ENCODE results near the gene DGLUCY.
A peak's percentile ranks its signal among the peaks of the same experiment; 100 is the strongest.
"Not testable (repeated sequence)": the region's sequence is repeated elsewhere in the genome, so short reads cannot be mapped to it uniquely, and the experiment has no call there.

The DGLUCY gene

DNA sequence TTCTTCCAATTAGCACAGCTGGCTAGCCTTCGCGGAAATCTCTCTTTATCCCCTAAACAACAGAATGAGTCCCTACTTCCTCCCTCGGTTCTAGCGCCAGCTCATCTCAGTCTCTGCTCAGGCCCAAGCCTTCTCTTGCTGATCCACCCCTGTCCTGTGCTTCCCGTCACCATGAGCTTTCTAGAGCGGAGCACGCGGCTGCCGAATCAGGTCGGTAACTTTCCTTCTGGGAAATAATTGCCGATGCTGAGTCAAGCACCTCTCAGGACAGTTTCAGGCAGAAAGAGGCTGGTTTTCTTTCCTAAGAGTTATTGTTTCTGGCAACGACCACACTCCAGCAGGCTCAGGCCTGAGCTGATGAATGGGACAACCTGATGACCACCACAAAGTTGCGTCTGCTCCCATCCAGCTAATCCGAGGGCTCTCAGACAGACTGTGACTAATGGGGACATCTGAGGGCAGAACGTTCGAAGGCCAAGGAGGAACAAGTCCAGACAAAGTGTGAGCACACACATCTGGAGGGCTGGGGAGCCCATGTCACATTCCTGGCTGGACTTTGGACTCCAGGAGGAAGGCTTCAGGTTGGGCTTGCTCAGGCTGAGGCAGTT lies 144.2 kb downstream of the DGLUCY start:
- H3K9me3 ChIP-seq (ENCODE audit: control insufficient read depth, low read length), result peaks cover 6% of the 10 kb centered on the region
- WGBS, 2 experiments (ENCODE audit: insufficient coverage in 2 of 2), result 85 to 89% methylated on average over 16 of the region's 16 CpGs

DNA sequence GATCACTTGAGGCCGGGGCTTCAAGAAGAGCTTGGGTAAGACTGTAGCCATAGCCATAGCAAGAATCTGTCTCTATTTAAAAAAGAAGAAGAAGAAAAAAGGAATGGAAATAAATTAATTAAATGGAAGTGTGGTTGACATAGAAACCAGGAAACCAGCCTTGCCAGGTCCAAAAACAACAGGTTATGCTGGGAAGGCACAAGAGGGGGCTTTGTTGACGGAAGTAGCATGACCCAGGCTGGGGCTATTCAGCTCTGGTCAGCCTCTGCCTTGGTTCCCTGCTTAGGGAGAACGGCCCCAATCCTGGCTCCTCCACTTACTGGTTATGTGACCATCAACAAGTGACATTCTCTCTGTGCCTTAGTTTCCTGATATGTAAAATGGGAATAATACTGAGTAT lies 145.0 kb downstream of the DGLUCY start:
- H3K36me3 ChIP-seq (ENCODE audit: control insufficient read depth, insufficient read depth, low read length), result no peaks in the 10 kb centered on the region
- WGBS, 2 experiments (ENCODE audit: insufficient coverage in 2 of 2), result 100% methylated on average over 2 of the region's 3 CpGs
- H3K9me3 ChIP-seq (ENCODE audit: control insufficient read depth, low read length), result peaks cover 6% of the 10 kb centered on the region
- no peak overlapping the region for H3K27ac ChIP-seq (ENCODE audit: low read depth, low read length, severe bottlenecking)
- H3K4me3 ChIP-seq (ENCODE audit: extremely low read depth, insufficient read depth, low read length, poor library complexity, severe bottlenecking), result no peak overlapping the region
- peaks cover 8% of the 10 kb centered on the region for H3K4me1 ChIP-seq (ENCODE audit: control insufficient read depth, insufficient read depth, low read length, poor library complexity, severe bottlenecking)

More for the DNA sequence above, 144.2 kb downstream of the DGLUCY start:
- Histone ChIP-seq H3K4me3 (ENCODE audit: extremely low read depth, insufficient read depth, low read length, poor library complexity, severe bottlenecking) (no peak overlapping the region), H3K36me3 (ENCODE audit: control insufficient read depth, insufficient read depth, low read length) (no peaks in the 10 kb centered on the region), H3K27ac (ENCODE audit: low read depth, low read length, severe bottlenecking) (peak overlapping the region; percentile 71), H3K4me1 (ENCODE audit: control insufficient read depth, insufficient read depth, low read length, poor library complexity, severe bottlenecking) (peaks cover 8% of the 10 kb centered on the region)

DNA sequence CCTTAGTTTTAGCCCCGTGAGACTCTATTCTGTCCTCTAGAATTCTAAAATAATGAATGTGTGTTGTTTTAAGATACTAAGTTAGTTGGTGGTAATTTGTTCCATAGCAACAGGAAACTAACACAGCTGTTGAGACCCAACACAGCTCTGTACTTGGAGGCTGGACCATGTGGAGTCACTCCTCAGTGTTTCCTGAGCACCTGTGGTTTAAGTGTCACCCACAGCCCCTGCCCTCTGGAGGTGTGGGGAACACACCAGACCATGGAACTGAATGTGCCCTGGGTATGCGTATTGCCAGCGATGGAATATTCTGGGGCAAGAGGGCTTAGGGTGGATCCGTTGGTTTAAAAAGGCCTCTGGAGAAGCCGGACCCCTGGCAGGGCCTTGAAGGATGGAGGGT lies 147.2 kb downstream of the DGLUCY start:
- no peak overlapping the region for H3K27ac ChIP-seq (ENCODE audit: low read depth, low read length, severe bottlenecking)
- H3K36me3 ChIP-seq (ENCODE audit: control insufficient read depth, insufficient read depth, low read length), result no peaks in the 10 kb centered on the region
- no peak overlapping the region for H3K4me3 ChIP-seq (ENCODE audit: extremely low read depth, insufficient read depth, low read length, poor library complexity, severe bottlenecking)
- peaks cover 6% of the 10 kb centered on the region for H3K9me3 ChIP-seq (ENCODE audit: control insufficient read depth, low read length)
- H3K4me1 ChIP-seq (ENCODE audit: control insufficient read depth, insufficient read depth, low read length, poor library complexity, severe bottlenecking), result peaks cover 12% of the 10 kb centered on the region
- 92 to 97% methylated on average over 4 to 5 of the region's 5 CpGs for WGBS, 2 experiments (ENCODE audit: insufficient coverage in 2 of 2)

DNA sequence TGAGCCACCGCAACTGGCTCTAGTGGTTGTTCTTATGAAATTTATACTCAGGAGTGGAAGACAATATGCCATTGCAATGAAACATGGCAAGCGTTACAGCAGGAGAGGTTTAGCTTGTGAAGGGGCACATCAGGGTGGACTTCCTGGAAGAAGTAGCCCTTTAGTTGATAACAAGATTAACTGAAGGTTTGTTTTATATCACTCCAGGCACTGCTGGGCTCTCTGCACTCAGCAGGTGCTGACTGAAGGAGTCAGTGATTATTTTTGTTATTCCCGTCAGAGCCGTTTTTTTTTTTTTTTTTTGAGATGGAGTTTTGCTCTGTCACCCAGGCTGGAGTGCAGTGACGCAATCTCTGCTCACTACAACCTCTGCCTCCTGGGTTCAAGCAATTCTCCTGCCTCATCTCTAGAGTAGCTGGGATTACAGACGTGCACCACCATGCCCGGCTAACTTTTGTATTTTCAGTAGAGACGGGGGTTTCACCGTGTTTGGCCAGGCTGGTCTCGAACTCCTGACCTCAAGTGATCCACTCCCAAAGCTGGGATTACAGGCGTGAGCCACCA lies 148.2 kb downstream of the DGLUCY start:
- no peak overlapping the region for H3K4me3 ChIP-seq (ENCODE audit: extremely low read depth, insufficient read depth, low read length, poor library complexity, severe bottlenecking)
- peaks cover 6% of the 10 kb centered on the region for H3K9me3 ChIP-seq (ENCODE audit: control insufficient read depth, low read length)
- H3K36me3 ChIP-seq (ENCODE audit: control insufficient read depth, insufficient read depth, low read length), result no peaks in the 10 kb centered on the region
- WGBS, 2 experiments (ENCODE audit: insufficient coverage in 2 of 2), result 90 to 91% methylated on average over 9 to 11 of the region's 11 CpGs
- no peak overlapping the region for H3K27ac ChIP-seq (ENCODE audit: low read depth, low read length, severe bottlenecking)
- H3K4me1 ChIP-seq (ENCODE audit: control insufficient read depth, insufficient read depth, low read length, poor library complexity, severe bottlenecking), result peaks cover 12% of the 10 kb centered on the region

DNA sequence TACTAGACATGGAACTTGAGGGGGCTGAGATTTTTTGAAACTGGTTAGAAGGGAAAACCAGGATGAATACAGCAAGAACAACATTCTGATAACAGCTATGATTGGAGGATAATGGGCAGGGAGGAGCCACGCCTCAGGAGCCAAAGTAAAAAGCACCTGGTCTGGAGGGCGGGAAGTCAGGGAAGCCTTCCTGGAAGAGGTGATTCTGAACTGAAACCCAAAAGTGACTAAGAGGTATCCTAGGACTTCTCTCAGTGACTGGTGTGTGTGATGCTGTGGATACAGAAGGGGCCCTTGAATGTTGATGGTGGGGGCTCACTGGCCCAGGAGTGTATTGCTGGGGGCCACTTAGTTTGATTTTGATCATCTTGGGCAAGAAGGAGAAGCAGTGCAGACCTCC lies 149.5 kb downstream of the DGLUCY start:
- peaks cover 6% of the 10 kb centered on the region for H3K9me3 ChIP-seq (ENCODE audit: control insufficient read depth, low read length)
- peaks cover 4% of the 10 kb centered on the region for H3K4me1 ChIP-seq (ENCODE audit: control insufficient read depth, insufficient read depth, low read length, poor library complexity, severe bottlenecking)
- no peak overlapping the region for H3K27ac ChIP-seq (ENCODE audit: low read depth, low read length, severe bottlenecking)
- H3K4me3 ChIP-seq (ENCODE audit: extremely low read depth, insufficient read depth, low read length, poor library complexity, severe bottlenecking), result no peak overlapping the region
- 90 to 92% methylated on average over 2 of the region's 2 CpGs for whole genome bisulfite sequencing, 2 experiments (ENCODE audit: insufficient coverage in 2 of 2)
- H3K36me3 ChIP-seq (ENCODE audit: control insufficient read depth, insufficient read depth, low read length), result no peaks in the 10 kb centered on the region

DNA sequence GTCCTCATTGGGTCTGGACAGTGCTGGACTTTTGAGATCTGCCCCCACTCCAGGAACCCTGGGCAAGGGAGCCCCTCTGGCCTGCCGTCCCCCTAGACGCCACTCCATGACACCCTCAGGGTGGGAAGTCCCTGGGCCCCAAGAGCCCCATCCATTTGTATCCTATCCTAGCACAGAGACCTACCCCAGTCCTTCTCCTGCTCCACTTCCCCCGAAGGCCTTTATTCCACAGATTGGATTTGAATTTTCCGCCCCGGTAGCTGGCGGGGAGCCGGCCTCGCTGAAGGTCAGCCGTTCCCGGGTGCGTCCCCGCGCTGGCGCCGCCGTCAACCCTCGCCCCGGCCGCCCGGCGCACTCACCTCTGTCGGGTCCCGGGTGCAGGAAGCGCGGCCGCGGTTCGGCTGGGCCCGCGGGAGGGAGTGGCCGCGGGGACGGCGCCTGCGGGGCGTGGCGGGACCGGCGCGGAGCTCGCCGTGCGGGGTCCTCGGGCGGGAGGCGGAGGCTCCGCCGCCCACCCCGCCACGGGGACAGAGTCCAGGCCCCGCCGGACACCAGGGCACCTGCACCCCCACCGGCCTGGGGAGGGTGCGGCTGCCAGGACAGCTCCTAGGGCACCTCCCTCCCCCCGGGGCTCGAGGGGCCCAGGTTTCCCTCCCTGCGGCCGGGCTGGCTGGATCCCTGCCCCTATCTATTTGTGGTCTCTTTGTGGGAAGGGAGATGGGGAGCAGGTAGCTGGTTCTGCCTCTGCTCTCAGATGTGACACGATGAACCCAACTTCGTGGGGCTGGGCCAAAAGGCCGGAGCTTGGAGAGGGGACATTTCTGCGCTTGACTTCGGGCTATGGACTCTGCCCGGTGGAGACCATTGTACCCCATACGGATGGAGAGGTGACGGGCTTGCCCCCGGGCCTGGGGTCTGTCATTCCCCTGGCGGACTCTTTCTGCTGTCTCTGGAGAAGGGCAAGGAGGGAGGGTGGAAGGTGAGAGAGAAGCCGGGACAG lies 150.6 kb downstream of the DGLUCY start:
- WGBS, 2 experiments (ENCODE audit: insufficient coverage in 2 of 2), result 15 to 16% methylated on average over 34 to 55 of the region's 69 CpGs
- Histone ChIP-seq H3K9me3 (ENCODE audit: control insufficient read depth, low read length) (peaks cover 6% of the 10 kb centered on the region), H3K4me1 (ENCODE audit: control insufficient read depth, insufficient read depth, low read length, poor library complexity, severe bottlenecking) (peaks cover 4% of the 10 kb centered on the region), H3K36me3 (ENCODE audit: control insufficient read depth, insufficient read depth, low read length) (no peaks in the 10 kb centered on the region), H3K4me3 (ENCODE audit: extremely low read depth, insufficient read depth, low read length, poor library complexity, severe bottlenecking) (peak overlapping the region; percentile 19), H3K27ac (ENCODE audit: low read depth, low read length, severe bottlenecking) (no peak overlapping the region)

DNA sequence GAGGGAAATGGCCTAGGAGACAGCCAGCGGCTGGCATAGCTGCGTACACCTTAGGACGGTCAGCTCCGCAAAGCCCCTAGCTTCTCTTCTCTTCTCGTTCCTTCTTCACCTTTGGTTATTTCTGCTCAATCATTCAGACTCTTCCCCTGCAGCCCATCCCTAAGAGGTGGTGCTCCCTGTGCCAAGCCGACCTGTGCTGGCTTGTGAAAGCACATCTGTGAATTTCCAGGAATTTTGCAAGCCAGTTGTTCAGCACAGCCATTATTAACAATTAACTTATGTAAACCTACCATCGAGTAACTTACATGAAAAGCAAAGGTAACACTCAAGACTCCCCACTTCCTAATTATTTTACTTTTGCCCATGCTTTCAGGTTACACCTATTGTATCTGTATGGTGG lies 151.5 kb downstream of the DGLUCY start:
- no peaks in the 10 kb centered on the region for H3K36me3 ChIP-seq (ENCODE audit: control insufficient read depth, insufficient read depth, low read length)
- 88 to 94% methylated on average over 5 to 6 of the region's 7 CpGs for WGBS, 2 experiments (ENCODE audit: insufficient coverage in 2 of 2)
- H3K9me3 ChIP-seq (ENCODE audit: control insufficient read depth, low read length), result peaks cover 6% of the 10 kb centered on the region
- H3K4me1 ChIP-seq (ENCODE audit: control insufficient read depth, insufficient read depth, low read length, poor library complexity, severe bottlenecking), result peaks cover 4% of the 10 kb centered on the region
- no peak overlapping the region for H3K27ac ChIP-seq (ENCODE audit: low read depth, low read length, severe bottlenecking)
- H3K4me3 ChIP-seq (ENCODE audit: extremely low read depth, insufficient read depth, low read length, poor library complexity, severe bottlenecking), result no peak overlapping the region

DNA sequence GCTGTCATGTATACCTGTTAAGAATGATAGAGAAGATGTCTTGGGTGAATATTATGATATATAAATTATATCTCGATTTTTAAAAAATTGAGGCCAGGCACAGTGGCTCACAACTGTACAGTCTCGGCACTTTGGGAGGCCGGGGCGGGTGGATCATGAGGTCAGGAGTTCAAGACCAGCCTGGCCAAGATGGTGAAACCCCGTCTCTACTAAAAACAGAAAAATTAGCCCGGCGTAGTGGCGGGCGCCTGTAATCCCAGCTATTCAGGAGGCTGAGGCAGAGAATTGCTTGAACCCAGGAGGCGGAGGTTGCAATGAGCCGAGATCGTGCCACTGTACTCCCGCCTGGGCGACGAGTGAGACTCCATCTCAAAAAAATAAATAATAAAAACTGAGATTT lies 152.4 kb downstream of the DGLUCY start:
- H3K36me3 ChIP-seq (ENCODE audit: control insufficient read depth, insufficient read depth, low read length); H3K4me3 ChIP-seq (ENCODE audit: extremely low read depth, insufficient read depth, low read length, poor library complexity, severe bottlenecking); H3K4me1 ChIP-seq (ENCODE audit: control insufficient read depth, insufficient read depth, low read length, poor library complexity, severe bottlenecking); H3K9me3 ChIP-seq (ENCODE audit: control insufficient read depth, low read length); H3K27ac ChIP-seq (ENCODE audit: low read depth, low read length, severe bottlenecking): not testable (repeated sequence)
- 94 to 95% methylated on average over 9 to 11 of the region's 15 CpGs for WGBS, 2 experiments (ENCODE audit: insufficient coverage in 2 of 2)

DNA sequence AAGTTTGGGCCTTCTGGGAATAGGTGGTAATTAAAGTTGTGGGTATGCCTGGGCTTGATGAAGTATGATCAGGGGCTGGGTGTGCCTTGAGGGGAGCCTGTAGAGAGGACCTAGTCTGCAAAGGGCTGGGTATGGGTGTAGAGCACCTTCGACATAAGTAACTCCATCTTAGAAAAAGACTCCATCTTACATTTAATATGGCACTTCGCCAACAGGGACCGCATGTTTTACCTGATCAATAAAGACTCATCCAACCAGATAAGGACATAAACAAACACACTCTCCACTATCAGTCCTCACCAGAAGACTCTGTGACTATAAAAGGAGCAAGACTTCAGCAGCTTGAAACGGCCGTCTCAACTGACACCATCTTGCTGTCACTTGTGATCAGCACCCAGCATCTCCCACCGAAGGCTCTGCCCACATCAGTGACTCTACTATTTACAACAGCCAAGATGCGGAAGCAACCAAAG lies 154.1 kb downstream of the DGLUCY start:
- Histone ChIP-seq H3K27ac (ENCODE audit: low read depth, low read length, severe bottlenecking) (no peak overlapping the region), H3K9me3 (ENCODE audit: control insufficient read depth, low read length) (no peaks in the 10 kb centered on the region), H3K36me3 (ENCODE audit: control insufficient read depth, insufficient read depth, low read length) (no peaks in the 10 kb centered on the region), H3K4me1 (ENCODE audit: control insufficient read depth, insufficient read depth, low read length, poor library complexity, severe bottlenecking) (peaks cover 4% of the 10 kb centered on the region), H3K4me3 (ENCODE audit: extremely low read depth, insufficient read depth, low read length, poor library complexity, severe bottlenecking) (no peak overlapping the region)
- 92 to 97% methylated on average over 4 of the region's 7 CpGs for WGBS, 2 experiments (ENCODE audit: insufficient coverage in 2 of 2)

DNA sequence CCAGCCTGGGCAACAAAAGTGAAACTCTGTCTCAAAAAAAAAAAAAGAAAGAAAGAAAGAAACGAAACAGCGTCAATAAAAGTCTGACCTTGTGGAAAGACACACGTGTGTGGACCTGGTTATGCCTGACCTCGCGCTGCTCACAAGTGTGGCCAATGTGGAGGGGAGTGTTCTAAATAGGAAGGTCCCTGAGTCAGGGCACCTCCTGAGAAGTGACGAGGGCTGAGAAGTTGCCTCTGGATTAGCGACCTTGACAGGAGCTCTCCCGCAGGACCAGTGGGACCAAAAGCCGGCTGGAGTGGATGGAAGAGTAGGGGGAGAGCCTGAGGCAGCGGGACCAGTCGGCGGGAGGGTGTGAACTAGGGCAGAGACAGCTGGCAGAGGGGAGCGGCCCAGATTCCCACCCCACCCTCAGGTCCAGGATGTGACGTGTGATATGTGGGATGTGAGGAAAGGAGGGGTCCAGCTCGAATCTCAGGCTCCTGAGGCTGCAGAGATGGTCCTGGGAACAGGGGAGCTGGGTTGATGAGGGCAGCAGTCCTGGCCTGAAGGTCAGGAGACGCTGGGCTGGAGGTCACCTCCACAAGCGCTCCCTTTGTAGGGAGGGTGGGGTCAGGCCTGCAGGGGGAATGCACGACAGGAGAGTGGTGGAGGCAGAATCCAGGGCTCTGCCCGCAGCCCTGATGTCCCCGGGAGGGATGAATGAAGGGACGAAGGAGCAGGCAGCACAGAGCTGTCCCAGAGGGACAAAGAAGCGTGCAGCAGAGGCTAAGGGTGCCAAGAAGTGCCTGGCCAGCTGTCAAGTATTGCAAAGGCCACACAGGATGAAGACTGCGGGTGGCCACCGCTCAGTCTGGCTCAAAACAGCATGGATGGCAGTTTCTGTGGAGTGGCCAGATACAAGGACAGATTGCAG lies 155.5 kb downstream of the DGLUCY start:
- H3K27ac ChIP-seq (ENCODE audit: low read depth, low read length, severe bottlenecking), result no peak overlapping the region
- no peaks in the 10 kb centered on the region for H3K36me3 ChIP-seq (ENCODE audit: control insufficient read depth, insufficient read depth, low read length)
- no peak overlapping the region for H3K4me3 ChIP-seq (ENCODE audit: extremely low read depth, insufficient read depth, low read length, poor library complexity, severe bottlenecking)
- no peaks in the 10 kb centered on the region for H3K9me3 ChIP-seq (ENCODE audit: control insufficient read depth, low read length)
- WGBS, 2 experiments (ENCODE audit: insufficient coverage in 2 of 2), result 90 to 91% methylated on average over 23 to 24 of the region's 24 CpGs
- peaks cover 4% of the 10 kb centered on the region for H3K4me1 ChIP-seq (ENCODE audit: control insufficient read depth, insufficient read depth, low read length, poor library complexity, severe bottlenecking)

Data from mesodermal cell (in vitro differentiated cells).